ENCODE data around the gene CDCP2. TPM values are rescaled to one million over a fixed set of nuclear protein-coding genes. Genes with fewer than 3 reads are reported as not detected.

Gene CDCP2
- total and polyA plus RNA-seq, 7 donors, result not detected

- no peak for TF ChIP-seq CTCF (IDR thresholded peaks at IDR 0.05)
- no peaks in the 10 kb centered on the region for H3K36me3 ChIP-seq (ENCODE audit: insufficient read depth in 1 of 2, low read depth in 1 of 2)
- H3K4me3 ChIP-seq, result no peak overlapping the region
- no peak overlapping the region for H3K27ac ChIP-seq
- DNase-seq, result no peak
- no peaks in the 10 kb centered on the region for H3K4me1 ChIP-seq
- intact Hi-C loops (cut with DNase I), result no loop called here
- H3K27me3 ChIP-seq (ENCODE audit: insufficient read depth in 3 of 3, low read length in 2 of 3), result no peaks in the 10 kb centered on the region
- H3K9me3 ChIP-seq, result no peaks in the 10 kb centered on the region
- ATAC-seq, result peak in 2 of 4 donors; percentile 44 to 76
- WGBS, 3 donors, result 32 to 63% (median 45%) methylated on average over 9 of the region's 9 CpGs
These were observed 10.5 kb downstream of the CDCP2 start for GRCh38 chr1:54142146-54142900.

- intact Hi-C loops (cut with DNase I), result loop anchor here in 1 of 2 donors (5.0 kb wide), 1 partner anchor 53 kb away; no protein-coding TSS in a partner anchor
- H3K27ac ChIP-seq, result no peak overlapping the region
- no peaks in the 10 kb centered on the region for H3K9me3 ChIP-seq
- no peaks in the 10 kb centered on the region for H3K36me3 ChIP-seq (ENCODE audit: insufficient read depth in 1 of 2, low read depth in 1 of 2)
- DNase-seq, result no peak
- 96 to 100% (median 98%) methylated on average over 12 of the region's 12 CpGs for WGBS, 3 donors
- H3K4me1 ChIP-seq, result no peaks in the 10 kb centered on the region
- no peak overlapping the region for H3K4me3 ChIP-seq
- no peak for ATAC-seq
- H3K27me3 ChIP-seq (ENCODE audit: insufficient read depth in 3 of 3, low read length in 2 of 3), result no peaks in the 10 kb centered on the region
- TF ChIP-seq CTCF (IDR thresholded peaks at IDR 0.05), result no peak
These were observed 13.1 kb downstream of the CDCP2 start for GRCh38 chr1:54139711-54140110.

GRCh38 chr1:54138994-54139393 is 13.8 kb downstream of the CDCP2 start:
- 95 to 97% (median 96%) methylated on average over 1 of the region's 1 CpG for WGBS, 3 donors
- Histone ChIP-seq H3K27ac (no peak overlapping the region), H3K9me3 (no peaks in the 10 kb centered on the region), H3K27me3 (ENCODE audit: insufficient read depth in 3 of 3, low read length in 2 of 3) (no peaks in the 10 kb centered on the region), H3K36me3 (ENCODE audit: insufficient read depth in 1 of 2, low read depth in 1 of 2) (no peaks in the 10 kb centered on the region), H3K4me3 (no peak overlapping the region), H3K4me1 (no peaks in the 10 kb centered on the region)
- ATAC-seq, result no peak
- intact Hi-C loops (cut with DNase I), result loop anchor here in 1 of 2 donors (5.0 kb wide), 1 partner anchor 53 kb away; no protein-coding TSS in a partner anchor
- no peak for DNase-seq
- TF ChIP-seq CTCF (IDR thresholded peaks at IDR 0.05), result no peak

- H3K27ac ChIP-seq, result no peak overlapping the region
- ATAC-seq (peak in 1 of 4 donors; percentile 41), DNase-seq (no peak)
- no peaks in the 10 kb centered on the region for H3K9me3 ChIP-seq
- H3K4me1 ChIP-seq, result no peaks in the 10 kb centered on the region
- WGBS, 3 donors, result 37 to 47% (median 43%) methylated on average over 10 of the region's 10 CpGs
- H3K4me3 ChIP-seq, result no peak overlapping the region
- no peaks in the 10 kb centered on the region for H3K27me3 ChIP-seq (ENCODE audit: insufficient read depth in 3 of 3, low read length in 2 of 3)
- TF ChIP-seq CTCF (IDR thresholded peaks at IDR 0.05), result no peak
- H3K36me3 ChIP-seq (ENCODE audit: insufficient read depth in 1 of 2, low read depth in 1 of 2), result no peaks in the 10 kb centered on the region
- intact Hi-C loops (cut with DNase I), result loop anchor here in 1 of 2 donors (5.0 kb wide), 1 partner anchor 55 kb away; no protein-coding TSS in a partner anchor
These were observed 15.2 kb downstream of the CDCP2 start for GRCh38 chr1:54137534-54138061.
